Measurements from ENCODE around the gene CFAP99.

The CFAP99 gene

GRCh38 chr4:2468456-2469191, 49.9 kb downstream of the CFAP99 start, which contains the start of gene RNF4:
Gene RNF4 (plus strand): TSS chr4:2469106. CDS start chr4:2490494, 21,388 bp downstream.
- peak; percentile 94 for DNase-seq (ENCODE audit: low spot score)
- FAIRE-seq = peak; percentile 84

GRCh38 chr4:2469192-2469984, 50.6 kb downstream of the CFAP99 start:
- DNase-seq (ENCODE audit: low spot score) = no peak
- no peak for FAIRE-seq

GRCh38 chr4:2470791-2471190, 52.0 kb downstream of the CFAP99 start:
- no peak for DNase-seq (ENCODE audit: low spot score)
- no peak for FAIRE-seq

GRCh38 chr4:2472187-2472586, 53.4 kb downstream of the CFAP99 start:
- FAIRE-seq (no peak), DNase-seq (ENCODE audit: low spot score) (no peak)

GRCh38 chr4:2478229-2478628, 59.5 kb downstream of the CFAP99 start:
- FAIRE-seq (no peak), DNase-seq (ENCODE audit: low spot score) (no peak)

GRCh38 chr4:2480649-2481048, 61.9 kb downstream of the CFAP99 start:
- FAIRE-seq (no peak), DNase-seq (ENCODE audit: low spot score) (no peak)

GRCh38 chr4:2482192-2482591, 63.4 kb downstream of the CFAP99 start:
- FAIRE-seq = no peak
- no peak for DNase-seq (ENCODE audit: low spot score)

- no peak for DNase-seq (ENCODE audit: low spot score)
Observed at GRCh38 chr4:2482693-2483092, 63.9 kb downstream of the CFAP99 start.

GRCh38 chr4:2483237-2483636, 64.5 kb downstream of the CFAP99 start:
- DNase-seq (ENCODE audit: low spot score) (no peak), FAIRE-seq (no peak)

More at GRCh38 chr4:2482693-2483092, 63.9 kb downstream of the CFAP99 start:
- no peak for FAIRE-seq

GRCh38 chr4:2484185-2484584, 65.4 kb downstream of the CFAP99 start:
- FAIRE-seq = no peak
- DNase-seq (ENCODE audit: low spot score) = no peak

- DNase-seq (ENCODE audit: low spot score) (no peak), FAIRE-seq (no peak)
Observed at GRCh38 chr4:2484993-2485392, 66.2 kb downstream of the CFAP99 start.

GRCh38 chr4:2485956-2486355, 67.2 kb downstream of the CFAP99 start:
- FAIRE-seq = no peak
- DNase-seq (ENCODE audit: low spot score) = no peak

- no peak for DNase-seq (ENCODE audit: low spot score)
- FAIRE-seq = no peak
Observed at GRCh38 chr4:2486981-2487380, 68.2 kb downstream of the CFAP99 start.

GRCh38 chr4:2487632-2488031, 68.9 kb downstream of the CFAP99 start:
- DNase-seq (ENCODE audit: low spot score) (no peak), FAIRE-seq (no peak)

- no peak for DNase-seq (ENCODE audit: low spot score)
- FAIRE-seq = no peak
Observed at GRCh38 chr4:2489081-2489805, 70.5 kb downstream of the CFAP99 start.

GRCh38 chr4:2489841-2490552, 71.2 kb downstream of the CFAP99 start:
- FAIRE-seq = no peak
- no peak for DNase-seq (ENCODE audit: low spot score)

GRCh38 chr4:2492970-2493369, 74.2 kb downstream of the CFAP99 start:
- no peak for DNase-seq (ENCODE audit: low spot score)
- no peak for FAIRE-seq

- DNase-seq (ENCODE audit: low spot score) (no peak), FAIRE-seq (no peak)
Observed at GRCh38 chr4:2494992-2495391, 76.2 kb downstream of the CFAP99 start.

GRCh38 chr4:2497324-2497723, 78.6 kb downstream of the CFAP99 start:
- DNase-seq (ENCODE audit: low spot score) (no peak), FAIRE-seq (no peak)

GRCh38 chr4:2497931-2498330, 79.2 kb downstream of the CFAP99 start:
- no peak for DNase-seq (ENCODE audit: low spot score)
- no peak for FAIRE-seq

GRCh38 chr4:2500547-2500946, 81.8 kb downstream of the CFAP99 start:
- no peak for FAIRE-seq
- DNase-seq (ENCODE audit: low spot score) = no peak

Data from RCC 7860 (cell line).